HG02840 (cell line): ENCODE data around the gene KLF7.

Source experiments
- ATAC-seq: cut with Tn5 transposase; IDR thresholded peaks from one replicate; pipeline ENCODE4 v1.9.1; 2021; ENCODE audit warnings: mild to moderate bottlenecking, moderate library complexity, moderate number of reproducible peaks; ENCODE audit not compliant: unreplicated experiment, low FRiP score

The KLF7 gene

GRCh38 chr2:207103132-207103531 lies 62.6 kb downstream of the KLF7 start:
- no peak for ATAC-seq

GRCh38 chr2:207101984-207102383 lies 63.8 kb downstream of the KLF7 start:
- no peak for ATAC-seq

GRCh38 chr2:207097278-207097677 lies 68.5 kb downstream of the KLF7 start:
- ATAC-seq: no peak

GRCh38 chr2:207095963-207096362 lies 69.8 kb downstream of the KLF7 start:
- ATAC-seq: no peak

GRCh38 chr2:207093234-207093633 lies 72.5 kb downstream of the KLF7 start:
- ATAC-seq: no peak

- ATAC-seq: no peak
These were observed 72.9 kb downstream of the KLF7 start for GRCh38 chr2:207092818-207093217.

- ATAC-seq: no peak
These were observed 73.8 kb downstream of the KLF7 start for GRCh38 chr2:207091928-207092327.

- no peak for ATAC-seq
These were observed 74.6 kb downstream of the KLF7 start for GRCh38 chr2:207091176-207091575.

- no peak for ATAC-seq
These were observed 75.4 kb downstream of the KLF7 start for GRCh38 chr2:207090389-207090788.

GRCh38 chr2:207088839-207089238 lies 76.9 kb downstream of the KLF7 start:
- ATAC-seq: no peak

GRCh38 chr2:207088276-207088675 lies 77.5 kb downstream of the KLF7 start:
- no peak for ATAC-seq

GRCh38 chr2:207087046-207087902 lies 78.5 kb downstream of the KLF7 start:
- ATAC-seq: no peak

GRCh38 chr2:207086136-207086535 lies 79.6 kb downstream of the KLF7 start:
- ATAC-seq: no peak

- ATAC-seq: no peak
These were observed 80.6 kb downstream of the KLF7 start for GRCh38 chr2:207085110-207085509.

- no peak for ATAC-seq
These were observed 82.2 kb downstream of the KLF7 start for GRCh38 chr2:207083361-207084110.

GRCh38 chr2:207082619-207083018 lies 83.1 kb downstream of the KLF7 start:
- ATAC-seq: no peak

- ATAC-seq: no peak
These were observed 87.5 kb downstream of the KLF7 start for GRCh38 chr2:207078186-207078798.

- no peak for ATAC-seq
These were observed 88.5 kb downstream of the KLF7 start for GRCh38 chr2:207077266-207077665.

GRCh38 chr2:207075456-207075855 lies 90.3 kb downstream of the KLF7 start:
- no peak for ATAC-seq

GRCh38 chr2:207073801-207074678 lies 91.7 kb downstream of the KLF7 start:
- ATAC-seq: no peak
